Dedifferentiated amniotic fluid mesenchymal stem cell (primary cell): ENCODE results near the gene PGP.

Source experiments
- DNase-seq: peaks from one replicate; pipeline ENCODE4 v3.0.0-alpha.2; 2016; ENCODE audit errors: extremely low spot score

The PGP gene

DNA sequence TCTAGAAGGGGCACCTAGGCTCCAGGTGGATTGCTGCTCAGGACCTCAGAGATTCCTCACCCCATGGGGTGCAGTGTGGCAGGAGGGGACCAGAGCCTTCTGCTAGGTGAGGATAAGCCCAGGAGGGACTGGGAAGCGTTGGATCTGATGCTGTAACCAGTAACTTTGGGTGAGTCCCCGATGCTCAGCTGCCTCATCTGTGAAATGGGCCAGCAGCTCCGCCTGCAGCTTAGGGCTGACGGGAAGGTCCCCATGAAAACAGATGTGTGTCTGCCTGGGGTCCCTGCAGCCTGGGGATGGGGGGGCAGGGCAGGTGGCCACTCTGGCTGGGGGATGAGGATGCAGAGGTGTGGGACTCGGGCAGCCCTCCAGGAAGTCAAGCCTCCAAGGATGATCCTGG is 15.5 kb downstream of the PGP start:
- DNase-seq = no peak

GRCh38 chr16:2198283-2198682 is 16.4 kb downstream of the PGP start:
- DNase-seq = no peak

DNA sequence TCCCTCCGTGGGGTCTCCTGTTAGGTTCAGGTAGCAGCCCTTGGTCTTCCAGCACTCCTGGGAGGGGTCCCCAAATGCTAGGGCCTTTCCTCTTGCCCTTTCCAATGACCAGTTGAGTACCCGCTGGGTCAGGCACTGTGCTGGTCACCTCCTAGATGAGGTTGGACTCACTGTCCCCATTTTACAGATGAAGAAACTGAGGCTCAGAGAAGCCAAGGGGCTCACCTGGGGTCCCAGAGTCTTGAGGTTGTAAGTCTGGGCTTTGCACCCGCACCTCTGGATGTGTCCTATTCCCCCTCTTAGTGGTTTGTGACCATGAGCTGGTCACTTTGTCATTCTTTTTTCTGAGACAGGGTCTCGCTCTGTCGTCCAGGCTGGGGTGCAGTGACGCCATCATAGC is 16.9 kb downstream of the PGP start:
- no peak for DNase-seq

GRCh38 chr16:2196981-2197511 is 17.6 kb downstream of the PGP start:
- DNase-seq = no peak

DNA sequence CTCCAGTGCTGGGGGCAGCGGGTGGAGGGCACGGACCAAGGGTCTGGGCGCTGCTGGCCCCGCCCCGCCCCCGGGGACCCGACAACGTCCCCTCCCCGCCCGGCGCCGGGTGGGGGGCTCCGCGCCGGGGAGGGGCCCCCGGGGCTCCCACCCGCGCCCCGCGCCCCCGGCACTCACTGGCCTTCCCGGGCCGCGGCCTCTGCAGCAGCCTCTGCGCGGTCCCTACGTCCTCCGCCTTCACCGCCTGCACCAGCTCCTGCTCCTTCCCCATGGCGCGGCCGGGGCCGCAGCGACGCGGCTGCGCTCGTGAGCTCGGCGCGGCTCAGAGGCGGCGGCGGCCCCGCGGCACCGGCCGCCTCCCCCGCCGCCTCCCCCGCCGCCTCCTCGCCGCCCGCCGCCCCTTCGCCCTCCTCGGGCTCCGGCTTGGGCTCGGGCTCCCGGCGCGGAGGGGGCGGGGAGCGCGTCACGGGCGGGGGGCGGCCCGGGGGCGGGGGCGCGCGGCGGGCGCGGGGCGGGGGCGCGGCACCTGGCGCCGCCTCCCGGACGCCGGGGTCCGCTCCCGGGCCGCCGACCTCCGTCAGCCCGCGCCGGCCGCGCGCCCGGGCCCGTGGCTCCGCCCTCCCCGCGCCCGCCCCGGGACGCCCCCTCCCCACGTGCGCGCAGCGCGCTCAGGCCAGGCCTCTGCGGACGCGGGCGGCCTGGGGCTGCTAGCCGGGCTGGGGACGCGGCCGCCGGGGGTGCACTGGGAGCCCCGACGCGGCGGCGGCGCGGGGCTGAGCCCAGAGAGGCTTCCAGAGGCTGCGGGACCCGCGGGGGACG is 18.3 kb downstream of the PGP start, which contains the start of gene CASKIN1:
TSS of gene CASKIN1 (minus strand) at position 444 of the 819 bp plus-strand sequence. CDS start at position 271, 173 bp downstream.
- DNase-seq = no peak

DNA sequence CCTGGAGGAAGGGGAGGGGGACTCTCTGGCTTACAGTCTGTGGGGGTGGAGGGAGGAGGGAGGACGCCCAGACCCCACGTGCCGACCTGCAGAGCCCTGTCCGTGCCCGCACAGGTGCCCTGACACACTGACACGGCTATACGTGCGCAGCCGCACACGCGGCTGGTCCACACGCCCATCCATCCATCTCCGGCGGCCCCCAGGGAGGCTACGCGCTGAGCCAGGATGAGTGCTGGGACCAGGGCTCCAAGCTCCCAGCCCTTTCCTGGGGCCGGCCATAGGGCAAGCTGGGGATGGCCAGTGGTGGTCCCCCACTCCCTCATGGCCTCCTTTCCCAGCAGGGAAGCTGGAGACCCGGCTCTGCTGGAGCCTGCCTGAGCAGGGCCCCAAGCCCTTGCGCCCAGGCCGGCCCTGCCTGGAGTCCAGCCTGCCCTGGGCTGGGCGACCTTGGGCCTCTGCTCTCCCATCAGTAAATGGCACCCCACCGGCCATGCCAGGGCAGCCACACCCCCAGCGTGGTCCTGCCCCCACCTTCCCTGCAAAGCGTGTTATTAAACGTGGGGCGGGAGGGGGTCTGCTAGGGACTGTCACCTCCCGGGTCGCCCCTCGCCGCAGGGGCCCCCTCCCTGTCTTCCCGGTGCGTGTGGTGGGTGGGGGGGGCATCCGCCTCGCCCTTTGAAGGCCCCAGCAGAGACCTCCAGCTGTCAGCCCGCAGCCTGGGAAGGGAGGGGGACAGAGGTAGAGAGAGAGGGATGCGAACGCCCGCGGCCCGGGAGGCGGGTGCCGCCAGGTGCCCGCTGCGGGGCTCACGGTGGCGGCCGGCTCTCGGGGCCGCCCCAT is 19.1 kb downstream of the PGP start:
- no peak for DNase-seq

- DNase-seq = no peak
Measured at GRCh38 chr16:2194852-2195321, 19.8 kb downstream of the PGP start.

DNA sequence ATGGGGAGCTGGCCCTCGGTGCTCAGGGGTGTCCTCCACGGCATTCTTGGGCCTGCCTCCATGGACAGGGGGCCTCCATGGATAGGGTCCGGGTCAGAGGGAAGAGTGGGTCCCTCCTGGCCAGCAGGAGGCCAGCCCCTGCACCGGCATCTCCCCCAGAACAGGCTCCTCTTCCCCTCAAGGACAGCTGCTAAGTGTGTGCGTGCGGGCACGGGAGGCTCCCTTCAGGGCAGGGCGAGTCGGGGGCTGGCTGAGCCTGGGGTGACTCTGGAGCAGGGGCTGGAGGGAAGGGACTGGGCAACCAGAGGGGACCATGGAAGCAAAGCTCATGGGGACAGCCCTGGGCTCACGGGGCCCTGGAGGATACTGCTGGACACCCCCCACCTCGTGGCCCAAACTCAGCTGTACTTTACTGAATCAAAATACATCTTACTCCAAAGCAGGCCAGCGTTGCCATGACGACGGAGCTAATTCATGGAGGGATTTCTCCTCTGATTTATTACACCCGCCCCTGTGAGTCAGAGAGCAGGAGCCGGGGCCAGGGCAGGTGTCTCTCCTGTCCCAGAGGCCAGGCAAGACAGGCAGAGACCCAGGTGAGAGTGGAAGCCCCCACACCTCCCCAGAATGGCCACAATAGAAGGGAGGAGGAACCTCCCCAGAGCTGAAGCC is 20.3 kb downstream of the PGP start:
- DNase-seq = no peak

- DNase-seq = no peak
Measured at GRCh38 chr16:2191446-2191706, 23.3 kb downstream of the PGP start.

GRCh38 chr16:2190659-2191445 is 23.8 kb downstream of the PGP start:
- no peak for DNase-seq

- DNase-seq = no peak
Measured at GRCh38 chr16:2190002-2190658, 24.5 kb downstream of the PGP start.

GRCh38 chr16:2189252-2189893 is 25.3 kb downstream of the PGP start:
- DNase-seq = no peak

DNA sequence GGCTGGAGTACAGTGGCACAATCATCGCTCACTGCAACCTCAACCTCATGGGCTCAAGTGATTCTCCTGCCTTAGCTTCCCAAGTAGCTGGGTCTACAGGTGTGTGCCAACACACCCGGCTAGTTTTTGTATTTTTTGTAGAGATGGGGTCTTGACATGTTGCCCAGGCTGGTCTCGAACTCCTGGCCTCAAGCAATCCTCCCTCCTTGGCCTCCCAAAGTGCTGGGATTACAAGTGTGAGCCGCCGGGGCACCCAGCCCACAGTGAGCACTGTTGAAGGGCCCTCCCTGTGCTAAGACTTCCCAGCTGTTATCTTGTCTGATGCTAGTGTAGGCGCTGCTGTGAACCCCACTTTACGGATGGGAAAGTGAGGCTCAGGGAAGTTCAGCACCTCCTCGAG is 26.2 kb downstream of the PGP start:
- no peak for DNase-seq

DNA sequence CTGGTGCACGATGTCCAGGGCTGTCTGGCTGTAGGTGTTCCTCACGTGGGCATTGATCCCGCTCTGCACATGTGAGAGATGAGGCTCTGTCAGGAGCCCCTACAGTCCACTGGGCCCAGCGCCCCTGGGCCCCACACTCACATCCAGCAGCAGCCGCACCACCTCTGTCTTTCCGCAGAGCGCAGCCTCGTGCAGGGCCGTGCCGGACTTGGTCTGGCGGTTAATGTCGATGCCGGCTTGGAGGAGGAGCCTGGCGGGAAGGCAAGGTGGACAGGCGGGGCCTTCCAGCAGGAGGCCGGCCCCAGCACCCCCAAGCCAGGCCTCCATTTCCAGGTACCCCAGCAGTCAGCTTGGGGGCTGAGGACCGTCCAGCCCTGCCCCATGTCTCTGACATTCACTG is 27.4 kb downstream of the PGP start:
- no peak for DNase-seq

DNA sequence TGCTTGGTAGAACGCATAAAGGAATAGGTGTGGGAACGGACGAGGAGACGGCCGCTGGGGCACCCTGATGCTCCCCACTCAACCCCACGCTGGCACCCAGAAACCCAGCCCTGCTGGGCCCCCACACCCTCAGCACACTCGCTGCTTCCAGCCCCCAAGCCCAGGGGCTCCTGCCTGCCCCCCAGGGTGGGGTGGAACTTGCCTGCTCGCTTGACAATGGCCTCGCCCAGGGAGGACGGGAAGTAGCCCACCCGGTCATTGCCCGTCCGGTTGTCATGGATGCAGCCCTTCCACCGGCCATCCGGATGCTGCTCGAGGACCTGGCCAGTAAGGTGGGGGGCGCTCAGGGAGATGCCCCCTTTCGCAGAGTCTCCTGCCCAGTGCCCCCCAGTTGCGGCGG is 28.1 kb downstream of the PGP start:
- no peak for DNase-seq

DNA sequence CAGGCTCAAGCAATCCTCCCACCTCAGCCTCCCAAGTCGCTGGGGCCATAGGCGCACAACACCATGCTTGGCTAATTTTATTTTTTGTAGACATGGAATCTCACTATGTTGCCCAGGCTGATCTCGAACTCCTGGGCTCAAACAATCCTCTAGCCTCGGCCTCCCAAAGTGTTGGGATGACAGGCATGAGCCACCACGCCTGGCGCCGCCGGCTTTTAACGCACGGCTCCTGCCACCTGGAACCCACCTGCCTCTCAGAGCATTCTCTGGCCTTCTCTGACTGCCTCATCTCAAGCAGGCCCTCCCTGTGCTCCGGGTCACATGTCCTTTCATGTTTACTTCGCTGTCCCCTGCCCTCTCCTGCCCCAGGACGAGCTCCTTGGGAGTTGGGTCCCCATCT is 28.6 kb downstream of the PGP start:
- DNase-seq = no peak

DNA sequence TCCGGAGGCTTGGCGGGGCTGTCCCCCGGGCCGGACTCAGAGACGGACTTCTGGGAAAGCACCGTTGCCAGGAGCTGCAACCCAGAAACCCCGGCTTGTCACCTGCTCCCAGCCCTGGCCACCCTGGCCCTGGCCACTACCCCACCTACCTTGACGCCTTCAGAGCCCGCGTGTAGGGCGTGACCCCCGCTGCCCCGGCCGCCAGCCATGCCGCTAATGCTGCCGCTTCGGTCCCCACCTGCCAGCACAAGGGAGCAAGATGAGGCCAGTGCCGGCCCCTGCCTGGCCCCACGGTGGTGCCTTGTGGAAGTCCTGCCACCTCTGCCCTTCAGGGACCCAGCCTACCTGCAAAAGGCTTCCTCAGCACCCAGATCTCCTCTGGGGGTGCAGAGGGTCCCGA is 29.7 kb downstream of the PGP start:
- no peak for DNase-seq

DNA sequence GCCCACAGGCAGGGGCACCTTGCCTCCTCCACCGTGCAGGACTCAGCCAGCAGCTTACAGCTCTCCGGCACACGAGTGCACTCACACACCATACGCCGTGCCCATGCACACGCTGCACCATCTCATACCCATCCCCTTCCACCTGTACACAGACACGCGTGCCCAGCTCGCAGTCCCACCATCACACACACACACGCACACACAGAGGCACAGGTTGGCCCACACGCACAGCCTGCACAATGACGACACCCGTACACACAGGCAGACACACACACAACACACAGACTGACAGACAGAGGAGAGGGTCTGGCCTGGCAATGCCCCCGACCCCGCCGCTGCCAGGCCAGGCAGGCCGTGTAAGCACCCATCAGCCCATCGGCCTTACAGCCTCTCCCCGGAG is 30.3 kb downstream of the PGP start:
- DNase-seq = no peak

DNA sequence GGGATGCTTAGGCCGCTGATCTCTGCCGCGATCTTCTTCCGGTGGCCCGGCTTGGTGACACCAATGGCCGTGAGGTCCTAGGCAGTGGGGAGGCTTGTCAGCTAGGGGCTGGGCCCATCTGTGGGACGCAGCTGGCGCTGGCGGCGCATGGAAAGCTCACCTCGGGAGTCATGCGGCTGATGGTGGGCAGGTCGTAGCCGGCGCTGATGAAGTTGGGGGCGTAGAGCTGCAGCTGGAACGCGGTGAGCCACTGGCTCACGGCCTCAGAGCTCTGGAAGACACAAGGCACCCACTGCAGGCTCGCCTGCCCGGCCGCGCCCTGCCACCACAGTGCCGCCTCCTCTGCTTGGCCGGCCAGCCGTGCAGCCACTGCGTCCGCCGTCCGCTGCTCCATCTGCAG is 31.0 kb downstream of the PGP start:
- DNase-seq = no peak

DNA sequence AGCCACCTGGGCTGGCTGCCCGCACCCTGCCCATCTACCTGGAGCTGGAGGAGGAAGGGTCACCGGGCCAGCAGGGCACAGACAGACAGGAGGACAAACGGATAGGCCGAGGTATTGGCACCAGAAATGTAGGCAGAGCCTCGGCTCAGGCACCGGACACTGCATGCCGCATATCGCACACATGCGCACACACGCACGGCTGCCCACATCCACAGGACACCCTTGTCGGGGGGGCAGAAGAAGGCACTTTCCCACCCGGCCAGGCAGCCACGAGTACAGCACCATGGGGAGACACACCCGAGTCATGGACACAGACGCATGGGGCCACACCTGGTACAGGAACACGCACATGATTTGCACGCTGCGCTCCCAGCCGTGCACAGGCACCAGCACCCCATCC is 32.7 kb downstream of the PGP start:
- DNase-seq = no peak
